ENCODE results near the gene JAZF1. TPM values are rescaled to one million over a fixed set of nuclear protein-coding genes. Genes with fewer than 3 reads are reported as not detected.

JAZF1 gene
- total RNA-seq, 2 donors from 2014 or later: 12.6 to 23.6 TPM

DNA sequence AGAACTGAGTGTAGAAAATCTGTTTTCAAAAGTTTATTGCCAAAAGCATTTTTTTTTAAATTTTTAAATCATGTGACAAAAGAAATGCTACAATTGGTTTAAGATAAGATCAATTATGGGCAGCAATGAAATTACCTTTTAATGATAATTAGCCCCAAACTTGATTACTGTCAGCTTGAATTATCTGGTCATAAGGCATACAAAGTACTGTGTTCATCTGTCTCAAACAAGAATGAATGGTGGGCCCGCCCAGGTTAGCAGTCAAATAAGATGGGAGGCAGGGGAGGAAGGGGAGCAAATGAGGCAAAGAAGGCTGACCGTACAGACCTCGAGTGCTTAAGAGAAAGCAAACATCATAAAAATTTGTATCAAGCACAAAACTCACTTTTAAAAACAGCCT is 68.1 kb downstream of the JAZF1 start:
- ATAC-seq: no peak
- H3K4me3 Mint-ChIP-seq: no peak overlapping the region
- H3K27me3 Mint-ChIP-seq: no peaks in the 10 kb centered on the region
- no peaks in the 10 kb centered on the region for H3K36me3 Mint-ChIP-seq
- DNase-seq (ENCODE audit: low spot score): no peak
- H3K4me1 Mint-ChIP-seq (ENCODE audit: low read depth in 2 of 2): peaks cover 31 to 37% of the 10 kb centered on the region in 2 donors
- H3K9me3 Mint-ChIP-seq: no peaks in the 10 kb centered on the region
- H3K27ac Mint-ChIP-seq: peak overlapping the region; percentile 39 to 49

DNA sequence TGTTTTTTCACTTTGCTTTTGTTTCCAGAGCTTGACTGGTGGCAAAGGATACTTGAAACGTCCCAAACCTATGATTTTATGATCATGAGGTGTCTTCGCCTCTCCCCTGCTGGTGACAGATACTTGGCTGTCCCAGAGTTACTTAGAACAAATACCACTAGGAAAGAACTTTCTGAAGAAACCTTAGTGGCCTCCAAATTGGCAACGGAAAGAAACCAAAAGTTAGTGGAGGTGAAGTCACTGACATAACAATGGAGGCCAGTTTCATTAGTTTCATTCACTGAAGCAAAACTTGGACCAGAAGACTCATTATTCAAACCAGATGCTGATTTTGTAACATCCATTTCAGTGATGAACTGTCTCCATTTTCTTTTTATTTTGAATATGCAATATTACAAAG is 68.6 kb downstream of the JAZF1 start:
- Mint-ChIP-seq H3K36me3 (no peaks in the 10 kb centered on the region), H3K9me3 (no peaks in the 10 kb centered on the region), H3K4me1 (ENCODE audit: low read depth in 2 of 2) (peaks cover 33 to 35% of the 10 kb centered on the region in 2 donors), H3K4me3 (no peak overlapping the region), H3K27me3 (no peaks in the 10 kb centered on the region), H3K27ac (peak overlapping the region in 1 of 2 donors; percentile 39)
- DNase-seq (ENCODE audit: low spot score) (no peak), ATAC-seq (no peak)

DNA sequence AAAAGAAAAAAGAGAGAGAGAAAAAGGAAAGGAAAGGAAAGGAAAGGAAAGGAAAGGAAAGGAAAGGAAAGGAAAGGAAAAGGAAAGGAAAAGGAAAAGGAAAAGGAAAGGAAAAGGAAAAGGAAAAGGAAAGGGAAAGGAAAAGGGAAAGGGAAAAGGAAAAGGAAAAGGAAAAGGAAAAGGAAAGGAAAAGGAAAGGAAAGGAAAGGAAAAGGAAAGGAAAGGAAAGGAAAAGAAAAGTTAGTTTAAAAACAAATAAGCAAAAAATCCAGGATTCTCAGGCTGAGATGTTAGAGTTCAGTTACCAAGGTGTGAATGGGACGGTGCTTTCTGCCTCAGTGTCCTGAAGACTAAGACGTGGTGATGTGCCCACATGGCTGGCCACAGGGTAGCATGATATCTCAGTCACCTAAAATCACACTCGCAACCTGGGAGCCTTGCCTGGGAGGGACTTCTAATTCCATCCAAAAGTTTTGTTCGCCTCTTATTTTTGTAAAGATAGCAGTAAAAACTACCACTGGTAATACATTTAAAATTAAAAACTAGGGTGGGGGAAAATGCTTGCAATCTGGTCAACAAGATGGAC is 70.1 kb downstream of the JAZF1 start:
- ATAC-seq: no peak
- Mint-ChIP-seq H3K4me1 (ENCODE audit: low read depth in 2 of 2) (peaks cover 28 to 31% of the 10 kb centered on the region in 2 donors), H3K27me3 (no peaks in the 10 kb centered on the region), H3K36me3 (no peaks in the 10 kb centered on the region), H3K4me3 (no peak overlapping the region), H3K9me3 (no peaks in the 10 kb centered on the region), H3K27ac (peak overlapping the region in 1 of 2 donors; percentile 34)
- no peak for DNase-seq (ENCODE audit: low spot score)

DNA sequence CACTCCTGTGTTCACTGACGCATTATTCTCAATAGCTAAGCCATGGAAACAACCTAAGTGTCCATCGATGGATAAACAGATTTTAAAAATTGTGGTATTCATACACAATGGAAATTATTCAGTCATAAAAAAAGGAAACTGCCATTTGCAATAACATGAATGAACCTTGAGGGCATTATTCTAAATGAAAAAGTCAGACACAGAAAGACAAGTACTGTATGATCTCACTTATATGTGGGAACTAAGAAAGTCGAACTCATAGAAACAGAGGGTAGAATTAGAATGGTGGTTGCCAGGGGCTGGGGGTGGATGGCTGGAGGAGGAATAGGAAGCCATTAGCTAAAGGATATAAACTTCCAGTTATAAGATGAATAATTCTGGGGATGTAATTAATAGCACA is 71.8 kb downstream of the JAZF1 start:
- H3K4me3 Mint-ChIP-seq: no peak overlapping the region
- ATAC-seq (no peak), DNase-seq (ENCODE audit: low spot score) (no peak)
- H3K27ac Mint-ChIP-seq: no peak overlapping the region
- no peaks in the 10 kb centered on the region for H3K9me3 Mint-ChIP-seq
- peaks cover 32 to 37% of the 10 kb centered on the region in 2 donors for H3K4me1 Mint-ChIP-seq (ENCODE audit: low read depth in 2 of 2)
- H3K27me3 Mint-ChIP-seq: no peaks in the 10 kb centered on the region
- H3K36me3 Mint-ChIP-seq: no peaks in the 10 kb centered on the region

DNA sequence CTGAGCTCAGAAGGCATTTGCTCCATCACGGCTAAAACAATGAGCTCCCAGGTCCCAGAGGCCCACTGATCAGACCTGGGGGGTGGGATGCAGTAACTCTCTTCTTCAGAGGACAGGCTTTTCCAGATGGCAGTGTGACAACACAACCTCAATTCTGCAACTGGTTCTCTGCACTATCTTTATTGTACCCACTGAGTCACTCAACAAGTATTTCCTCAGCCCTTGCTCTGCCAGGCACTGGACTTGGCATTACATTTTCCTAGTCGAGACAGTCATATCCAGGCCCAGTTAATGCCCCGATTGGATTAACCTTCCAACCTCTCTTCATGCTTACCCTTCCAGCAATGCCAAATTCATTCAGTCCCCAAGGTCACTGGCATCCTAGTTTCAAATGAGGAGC is 72.6 kb downstream of the JAZF1 start:
- no peaks in the 10 kb centered on the region for H3K27me3 Mint-ChIP-seq
- peaks cover 36 to 45% of the 10 kb centered on the region in 2 donors for H3K4me1 Mint-ChIP-seq (ENCODE audit: low read depth in 2 of 2)
- H3K4me3 Mint-ChIP-seq: no peak overlapping the region
- no peak overlapping the region for H3K27ac Mint-ChIP-seq
- H3K36me3 Mint-ChIP-seq: no peaks in the 10 kb centered on the region
- DNase-seq (ENCODE audit: low spot score) (no peak), ATAC-seq (no peak)
- H3K9me3 Mint-ChIP-seq: peaks cover 3% of the 10 kb centered on the region

DNA sequence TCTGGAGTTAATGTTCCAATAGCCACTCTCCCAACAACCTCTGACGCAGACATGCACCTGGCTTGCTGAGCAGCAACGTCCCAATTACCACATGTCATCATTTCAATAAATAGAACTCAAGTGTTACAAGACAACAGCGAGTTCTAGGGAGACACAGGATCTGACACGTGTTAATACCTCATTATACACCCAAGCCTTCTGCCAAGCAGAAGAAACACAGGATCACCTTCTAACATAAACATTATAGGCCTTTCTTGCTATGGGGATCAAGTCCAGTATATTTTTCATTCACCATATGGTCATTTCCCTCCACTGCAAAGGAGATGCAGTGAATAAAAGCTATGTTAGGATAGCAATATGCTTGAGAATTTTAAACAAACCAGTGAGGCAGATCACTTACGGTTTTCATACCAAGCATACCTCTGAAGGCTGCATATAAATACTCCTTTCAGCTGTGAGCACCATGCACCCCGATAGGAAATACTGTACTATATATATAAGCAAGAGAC is 74.2 kb downstream of the JAZF1 start:
- ATAC-seq (no peak), DNase-seq (ENCODE audit: low spot score) (no peak)
- no peak overlapping the region for H3K4me3 Mint-ChIP-seq
- no peak overlapping the region for H3K27ac Mint-ChIP-seq
- H3K27me3 Mint-ChIP-seq: no peaks in the 10 kb centered on the region
- no peaks in the 10 kb centered on the region for H3K36me3 Mint-ChIP-seq
- H3K4me1 Mint-ChIP-seq (ENCODE audit: low read depth in 2 of 2): peaks cover 38 to 51% of the 10 kb centered on the region in 2 donors
- H3K9me3 Mint-ChIP-seq: peaks cover 3% of the 10 kb centered on the region

DNA sequence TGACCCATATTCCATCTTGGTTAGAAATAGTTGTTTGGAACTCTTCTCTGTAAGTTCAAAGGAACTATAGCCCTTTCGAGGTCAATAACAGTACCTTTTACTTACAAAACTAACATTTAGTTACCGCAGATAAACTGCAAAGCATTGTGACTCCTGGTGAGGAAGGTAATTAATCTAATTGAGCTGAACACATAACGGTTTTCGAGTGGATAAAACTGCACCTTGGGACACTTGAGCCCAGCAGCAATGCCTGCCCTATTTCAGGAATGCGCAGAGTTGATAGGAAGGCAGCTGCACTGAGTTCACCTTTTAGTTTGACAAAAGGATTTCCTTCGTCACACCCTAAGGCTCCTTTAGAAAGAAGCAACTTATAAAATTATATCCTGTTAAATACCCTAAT is 75.4 kb downstream of the JAZF1 start:
- no peak for ATAC-seq

DNA sequence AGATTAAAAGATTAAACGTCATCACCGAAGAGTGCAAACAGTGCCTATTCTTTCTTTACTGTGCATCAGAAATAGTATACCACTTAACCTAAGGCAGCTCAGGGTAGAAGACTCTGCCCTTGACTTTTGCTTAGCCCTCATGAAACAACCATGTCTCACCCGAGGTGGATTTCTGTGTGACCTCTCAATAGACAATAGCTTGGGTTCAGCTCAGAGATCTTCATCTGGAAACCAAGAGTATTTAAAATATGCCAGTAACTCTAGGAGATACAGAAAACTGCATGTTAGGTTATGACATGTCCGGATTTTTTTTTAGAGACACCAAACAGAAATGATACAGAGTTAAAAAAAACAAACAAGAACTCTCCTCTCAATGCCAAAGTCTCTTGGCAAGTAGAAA is 75.8 kb downstream of the JAZF1 start:
- Mint-ChIP-seq H3K27me3 (no peaks in the 10 kb centered on the region), H3K27ac (peak overlapping the region; percentile 32 to 84), H3K36me3 (no peaks in the 10 kb centered on the region), H3K4me1 (ENCODE audit: low read depth in 2 of 2) (peaks cover 38 to 46% of the 10 kb centered on the region in 2 donors), H3K4me3 (no peak overlapping the region), H3K9me3 (peaks cover 3% of the 10 kb centered on the region)
- no peak for ATAC-seq
- no peak for DNase-seq (ENCODE audit: low spot score)

More for the DNA sequence above, 75.4 kb downstream of the JAZF1 start:
- H3K27ac Mint-ChIP-seq: peak overlapping the region in 1 of 2 donors; percentile 84
- peaks cover 3% of the 10 kb centered on the region for H3K9me3 Mint-ChIP-seq
- H3K4me1 Mint-ChIP-seq (ENCODE audit: low read depth in 2 of 2): peaks cover 38 to 49% of the 10 kb centered on the region in 2 donors
- no peak overlapping the region for H3K4me3 Mint-ChIP-seq
- H3K27me3 Mint-ChIP-seq: no peaks in the 10 kb centered on the region
- DNase-seq (ENCODE audit: low spot score): no peak
- no peaks in the 10 kb centered on the region for H3K36me3 Mint-ChIP-seq

DNA sequence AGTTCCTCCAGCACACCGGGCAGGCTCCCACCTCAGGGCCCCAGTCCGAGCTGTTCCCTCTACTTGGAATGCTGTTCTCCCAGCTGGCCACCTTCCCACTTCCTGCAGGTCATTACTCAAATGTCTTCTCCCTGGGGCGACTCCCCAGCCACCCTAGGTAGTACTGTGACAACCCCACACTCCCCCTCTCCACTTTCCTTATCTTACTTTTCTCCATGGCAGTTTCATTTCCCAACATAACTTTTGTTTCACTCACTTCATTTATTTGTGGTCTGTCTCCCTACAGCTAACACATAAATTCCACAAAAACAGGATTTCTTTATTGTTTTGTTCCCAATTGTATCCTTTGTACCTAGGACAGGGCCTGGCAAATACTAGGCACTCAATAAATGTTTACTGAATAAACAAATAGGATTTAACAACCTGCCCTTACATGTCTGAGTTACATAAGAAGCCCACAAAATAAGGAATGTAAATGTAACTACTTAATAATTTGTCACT is 76.5 kb downstream of the JAZF1 start:
- no peaks in the 10 kb centered on the region for H3K36me3 Mint-ChIP-seq
- peaks cover 3% of the 10 kb centered on the region for H3K9me3 Mint-ChIP-seq
- H3K4me1 Mint-ChIP-seq (ENCODE audit: low read depth in 2 of 2): peaks cover 38 to 46% of the 10 kb centered on the region in 2 donors
- ATAC-seq: no peak
- H3K4me3 Mint-ChIP-seq: no peak overlapping the region
- peak overlapping the region; percentile 32 to 84 for H3K27ac Mint-ChIP-seq
- no peak for DNase-seq (ENCODE audit: low spot score)
- no peaks in the 10 kb centered on the region for H3K27me3 Mint-ChIP-seq

DNA sequence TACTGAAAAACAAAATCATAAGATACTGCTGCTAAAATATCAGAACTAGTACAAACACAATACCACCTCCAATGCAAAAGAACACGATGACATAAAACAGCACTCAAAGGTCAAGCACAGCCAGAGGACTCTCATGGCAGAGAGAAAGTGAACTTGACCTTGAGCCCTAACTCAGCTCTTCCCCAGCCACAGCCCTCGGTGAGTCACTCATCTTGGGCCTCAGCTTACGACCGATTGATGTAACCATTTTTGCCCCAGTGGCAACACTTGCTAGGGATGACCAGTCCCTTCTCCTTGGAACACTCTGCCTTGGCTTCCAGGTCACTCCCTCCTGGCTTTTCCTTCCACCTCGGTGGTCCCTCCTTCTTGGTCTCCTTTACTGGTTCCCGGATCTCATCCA is 77.8 kb downstream of the JAZF1 start:
- peaks cover 30 to 35% of the 10 kb centered on the region in 2 donors for H3K4me1 Mint-ChIP-seq (ENCODE audit: low read depth in 2 of 2)
- no peaks in the 10 kb centered on the region for H3K27me3 Mint-ChIP-seq
- H3K36me3 Mint-ChIP-seq: no peaks in the 10 kb centered on the region
- ATAC-seq: peak in 1 of 2 donors; percentile 81
- no peak for DNase-seq (ENCODE audit: low spot score)
- no peak overlapping the region for H3K4me3 Mint-ChIP-seq
- peaks cover 3% of the 10 kb centered on the region for H3K9me3 Mint-ChIP-seq
- H3K27ac Mint-ChIP-seq: peak overlapping the region; percentile 32 to 84

DNA sequence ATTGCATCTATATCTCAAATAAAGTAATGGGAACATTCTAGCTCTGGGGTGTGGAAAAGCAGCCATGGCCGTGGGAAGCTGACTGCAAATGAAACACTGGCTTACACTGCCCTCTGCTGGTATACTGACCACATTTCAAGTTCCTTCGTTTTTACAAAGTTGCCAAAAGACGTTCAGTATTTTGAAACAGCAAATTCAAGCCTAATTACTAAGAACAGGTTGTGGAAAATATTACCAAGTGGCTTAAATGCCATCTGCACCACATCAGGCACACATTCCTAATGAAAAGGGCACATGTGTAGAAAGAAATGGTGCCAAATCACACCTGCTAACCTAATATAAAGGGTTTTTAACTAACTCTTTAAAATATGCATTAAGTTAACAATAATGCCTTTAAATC is 83.9 kb downstream of the JAZF1 start:
- Mint-ChIP-seq H3K36me3 (no peaks in the 10 kb centered on the region), H3K4me3 (no peak overlapping the region), H3K4me1 (ENCODE audit: low read depth in 2 of 2) (peaks cover 19 to 31% of the 10 kb centered on the region in 2 donors), H3K9me3 (no peaks in the 10 kb centered on the region), H3K27me3 (no peaks in the 10 kb centered on the region), H3K27ac (peak overlapping the region; percentile 19 to 41)
- ATAC-seq (no peak), DNase-seq (ENCODE audit: low spot score) (no peak)

DNA sequence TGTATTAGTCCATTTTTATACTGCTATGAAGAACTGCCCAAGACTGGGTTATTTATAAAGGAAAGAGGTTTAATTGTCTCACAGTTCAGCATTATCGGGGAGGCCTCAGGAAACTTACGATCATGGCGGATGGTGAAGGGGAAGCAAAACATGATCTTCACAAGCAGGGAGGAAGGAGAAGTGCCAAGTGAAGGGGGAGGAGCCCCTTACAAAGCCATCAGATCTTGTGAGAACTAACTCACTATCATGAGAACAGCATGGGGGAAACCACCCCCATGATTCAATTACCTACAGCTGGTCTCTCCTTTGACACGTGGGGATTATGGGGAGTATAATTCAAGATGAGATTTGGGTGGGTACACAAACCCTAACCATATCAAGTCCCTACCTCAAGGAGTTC is 85.4 kb downstream of the JAZF1 start:
- no peak overlapping the region for H3K4me3 Mint-ChIP-seq
- DNase-seq (ENCODE audit: low spot score): no peak
- H3K36me3 Mint-ChIP-seq: no peaks in the 10 kb centered on the region
- no peak for ATAC-seq
- peak overlapping the region in 1 of 2 donors; percentile 1 for H3K27ac Mint-ChIP-seq
- peaks cover 21 to 36% of the 10 kb centered on the region in 2 donors for H3K4me1 Mint-ChIP-seq (ENCODE audit: low read depth in 2 of 2)
- H3K9me3 Mint-ChIP-seq: no peaks in the 10 kb centered on the region
- H3K27me3 Mint-ChIP-seq: no peaks in the 10 kb centered on the region

DNA sequence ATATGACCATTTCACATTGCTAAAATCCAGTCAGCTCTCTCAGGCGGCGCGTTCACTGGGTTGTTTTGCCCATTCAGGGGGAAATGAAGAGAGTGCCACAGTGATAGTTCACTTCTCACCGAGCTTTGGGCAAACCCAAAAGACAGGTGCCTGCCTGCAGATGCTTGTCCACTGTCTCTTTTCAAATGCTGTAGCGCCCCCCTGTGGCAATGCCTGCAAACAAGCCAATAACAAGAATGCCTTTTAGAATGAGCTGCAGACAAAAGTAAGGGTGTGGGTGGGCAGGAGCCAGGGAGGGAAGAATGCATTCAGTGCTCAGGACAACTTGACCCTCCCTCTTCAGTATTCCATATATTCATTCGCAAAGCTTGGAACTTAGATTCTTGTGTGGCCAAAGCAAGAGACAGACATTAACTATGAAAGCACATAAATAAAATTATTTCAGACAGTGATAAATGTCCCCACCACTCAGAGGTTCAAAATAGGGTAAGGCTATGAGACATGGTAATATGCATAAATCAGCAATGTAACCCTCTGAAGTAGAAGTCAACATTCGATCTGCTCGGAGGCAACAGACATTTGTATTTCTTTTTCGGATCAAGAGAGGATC is 86.9 kb downstream of the JAZF1 start:
- Mint-ChIP-seq H3K9me3 (peaks cover 3% of the 10 kb centered on the region), H3K4me3 (no peak overlapping the region)
- DNase-seq (ENCODE audit: low spot score): peak; percentile 79

DNA sequence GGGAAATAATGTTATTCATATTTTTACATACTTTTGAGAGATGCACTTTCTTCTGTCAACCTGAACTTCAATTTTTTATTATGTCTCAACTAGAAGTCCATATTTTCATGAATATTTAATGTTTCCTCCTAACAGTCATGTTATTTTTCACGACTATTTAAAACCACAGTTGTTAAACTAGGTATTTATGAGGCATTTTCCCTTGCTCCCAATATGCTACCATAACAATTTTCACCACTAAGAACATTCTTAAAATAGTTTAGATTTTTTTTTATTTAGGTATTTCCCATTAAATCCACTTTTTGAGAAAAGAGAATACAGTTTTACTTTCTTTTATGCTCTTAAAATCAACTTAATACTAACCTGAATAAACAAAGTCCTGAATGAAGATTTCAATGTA is 89.4 kb downstream of the JAZF1 start:
- DNase-seq (ENCODE audit: low spot score) (no peak), ATAC-seq (no peak)
- Mint-ChIP-seq H3K36me3 (no peaks in the 10 kb centered on the region), H3K4me3 (no peak overlapping the region), H3K27ac (no peak overlapping the region), H3K4me1 (ENCODE audit: low read depth in 2 of 2) (peaks cover 37 to 52% of the 10 kb centered on the region in 2 donors), H3K9me3 (peaks cover 3% of the 10 kb centered on the region), H3K27me3 (no peaks in the 10 kb centered on the region)

More for the DNA sequence above, 86.9 kb downstream of the JAZF1 start:
- peak overlapping the region in 1 of 2 donors; percentile 28 for H3K27ac Mint-ChIP-seq
- peak; percentile 33 to 55 for ATAC-seq
- no peaks in the 10 kb centered on the region for H3K36me3 Mint-ChIP-seq
- H3K4me1 Mint-ChIP-seq (ENCODE audit: low read depth in 2 of 2): peaks cover 36 to 51% of the 10 kb centered on the region in 2 donors
- H3K27me3 Mint-ChIP-seq: no peaks in the 10 kb centered on the region

All from natural killer cell treated with Interleukin-12 subunit alpha and Interleukin-12 subunit beta and Interleukin-15 and Interleukin-18, amount 100 ng/mL, for 72 hours (primary cell).